Lung microvascular endothelial cell (primary cell): ENCODE measurements around the gene MAGIX. TPM values are rescaled to one million over a fixed set of nuclear protein-coding genes. Genes with fewer than 3 reads are reported as not detected.
"Not testable (repeated sequence)": the region's sequence is repeated elsewhere in the genome, so short reads cannot be mapped to it uniquely, and the experiment has no call there.

Experiments
- DNase-seq, 2 donors: peaks; one replicate each; pipeline versions ENCODE4 v3.0.0 to v3.0.0-alpha.2; 2010; ENCODE audit warnings: low read depth in 2 of 2
- total RNA-seq: library from RNA; depleted of rRNA; stranded (reverse); fragments of >200 nt; gene quantifications from 2 replicates; pipeline ENCODE4 v1.2.1, GENCODE V29; 2014

MAGIX gene
- 0.60 and 0.65 TPM in 2 replicates for total RNA-seq

GRCh38 chrX:49162620-49163019, at the start of gene MAGIX:
Gene MAGIX (plus strand): TSS chrX:49162758. CDS start chrX:49162890, 132 bp downstream.
- no peak for DNase-seq

GRCh38 chrX:49116076-49116475, 46.5 kb upstream of the MAGIX start:
- DNase-seq = peak in 1 of 2 donors; percentile 73

- no peak for DNase-seq
These were observed 45.8 kb upstream of the MAGIX start for GRCh38 chrX:49116716-49117115.

GRCh38 chrX:49117581-49117980, 45.0 kb upstream of the MAGIX start:
- no peak for DNase-seq

- peak in 1 of 2 donors; percentile 23 for DNase-seq
These were observed 42.5 kb upstream of the MAGIX start for GRCh38 chrX:49120091-49120490.

GRCh38 chrX:49122499-49122898, 40.1 kb upstream of the MAGIX start:
- no peak for DNase-seq

- DNase-seq = not testable (repeated sequence)
These were observed 34.8 kb upstream of the MAGIX start for GRCh38 chrX:49127742-49128258.

- DNase-seq = no peak
These were observed 33.1 kb upstream of the MAGIX start for GRCh38 chrX:49129427-49129826.

GRCh38 chrX:49132275-49132674, 30.3 kb upstream of the MAGIX start:
- not testable (repeated sequence) for DNase-seq

GRCh38 chrX:49133759-49134158, 28.8 kb upstream of the MAGIX start:
- no peak for DNase-seq

GRCh38 chrX:49137492-49137891, 25.1 kb upstream of the MAGIX start:
- DNase-seq = peak; percentile 67 to 72

GRCh38 chrX:49139713-49140112, 22.8 kb upstream of the MAGIX start:
- DNase-seq = no peak

GRCh38 chrX:49142264-49142663, 20.3 kb upstream of the MAGIX start:
- DNase-seq = peak in 1 of 2 donors; percentile 30

- DNase-seq = not testable (repeated sequence)
These were observed 19.4 kb upstream of the MAGIX start for GRCh38 chrX:49143154-49143553.

- DNase-seq = no peak
These were observed 15.3 kb upstream of the MAGIX start for GRCh38 chrX:49147282-49147681.

GRCh38 chrX:49147936-49148335, 14.6 kb upstream of the MAGIX start:
- no peak for DNase-seq

- not testable (repeated sequence) for DNase-seq
These were observed 14.0 kb upstream of the MAGIX start for GRCh38 chrX:49148390-49149100.

- DNase-seq = not testable (repeated sequence)
These were observed 13.3 kb upstream of the MAGIX start for GRCh38 chrX:49149291-49149690.

- no peak for DNase-seq
These were observed 9.1 kb upstream of the MAGIX start for GRCh38 chrX:49153467-49153866.

GRCh38 chrX:49155243-49155899, 7.2 kb upstream of the MAGIX start:
- DNase-seq = peak in 1 of 2 donors; percentile 75

- DNase-seq = peak; percentile 88 to 89
These were observed 6.4 kb upstream of the MAGIX start for GRCh38 chrX:49155900-49156837.

GRCh38 chrX:49157194-49157593, 5.4 kb upstream of the MAGIX start:
- no peak for DNase-seq
